Mononuclear cell (primary cell): ENCODE measurements around the gene VWA5B1. TPM values are rescaled to one million over a fixed set of nuclear protein-coding genes. Genes with fewer than 3 reads are reported as not detected.

Experiments
- H3K27me3 ChIP-seq: 2 replicates; pipeline ENCODE4 v1.6.0; 2011; ENCODE audit warnings: low read length, control low read depth; ENCODE audit not compliant: insufficient read depth
- H3K4me1 ChIP-seq: 2 replicates; pipeline ENCODE4 v1.5.1; 2011; ENCODE audit warnings: mild to moderate bottlenecking, low read length, control low read depth; ENCODE audit not compliant: insufficient read depth
- H3K4me3 ChIP-seq: 2 replicates; pipeline ENCODE4 v1.5.1; 2011; ENCODE audit warnings: mild to moderate bottlenecking, low read length, moderate library complexity
- H3K9me3 ChIP-seq: 2 replicates; pipeline ENCODE4 v1.5.1; 2011; ENCODE audit warnings: low read depth, mild to moderate bottlenecking, control low read depth, low read length
- total RNA-seq: library from RNA; depleted of rRNA; stranded (reverse); fragments of >200 nt; gene quantifications from one replicate; pipeline ENCODE4 v1.2.3, GENCODE V29; 2012

The VWA5B1 gene
- total RNA-seq, 1 donor = not detected

GRCh38 chr1:20322825-20323612, 32.3 kb downstream of the VWA5B1 start:
- H3K4me1 ChIP-seq = no peaks in the 10 kb centered on the region
- no peak overlapping the region for H3K4me3 ChIP-seq
- no peaks in the 10 kb centered on the region for H3K9me3 ChIP-seq
- H3K27me3 ChIP-seq = no peaks in the 10 kb centered on the region

- H3K4me3 ChIP-seq = no peak overlapping the region
- H3K4me1 ChIP-seq = no peaks in the 10 kb centered on the region
- H3K9me3 ChIP-seq = no peaks in the 10 kb centered on the region
- no peaks in the 10 kb centered on the region for H3K27me3 ChIP-seq
Observed at GRCh38 chr1:20323613-20323920, 32.9 kb downstream of the VWA5B1 start.

- Histone ChIP-seq H3K9me3 (no peaks in the 10 kb centered on the region), H3K27me3 (no peaks in the 10 kb centered on the region), H3K4me3 (no peak overlapping the region), H3K4me1 (no peaks in the 10 kb centered on the region)
Observed at GRCh38 chr1:20324704-20325406, 34.2 kb downstream of the VWA5B1 start.

- no peak overlapping the region for H3K4me3 ChIP-seq
- no peaks in the 10 kb centered on the region for H3K9me3 ChIP-seq
- no peaks in the 10 kb centered on the region for H3K4me1 ChIP-seq
- H3K27me3 ChIP-seq = no peaks in the 10 kb centered on the region
Observed at GRCh38 chr1:20325407-20325843, 34.8 kb downstream of the VWA5B1 start.

GRCh38 chr1:20325844-20326420, 35.3 kb downstream of the VWA5B1 start:
- Histone ChIP-seq H3K4me3 (no peak overlapping the region), H3K27me3 (no peaks in the 10 kb centered on the region), H3K9me3 (no peaks in the 10 kb centered on the region), H3K4me1 (no peaks in the 10 kb centered on the region)

- Histone ChIP-seq H3K4me3 (no peak overlapping the region), H3K4me1 (no peaks in the 10 kb centered on the region), H3K27me3 (no peaks in the 10 kb centered on the region), H3K9me3 (no peaks in the 10 kb centered on the region)
Observed at GRCh38 chr1:20327467-20327866, 36.8 kb downstream of the VWA5B1 start.

GRCh38 chr1:20328201-20328600, 37.5 kb downstream of the VWA5B1 start:
- Histone ChIP-seq H3K4me3 (no peak overlapping the region), H3K9me3 (no peaks in the 10 kb centered on the region), H3K4me1 (no peaks in the 10 kb centered on the region), H3K27me3 (no peaks in the 10 kb centered on the region)

- no peaks in the 10 kb centered on the region for H3K27me3 ChIP-seq
- H3K4me3 ChIP-seq = no peak overlapping the region
- H3K4me1 ChIP-seq = no peaks in the 10 kb centered on the region
- no peaks in the 10 kb centered on the region for H3K9me3 ChIP-seq
Observed at GRCh38 chr1:20329793-20330542, 39.3 kb downstream of the VWA5B1 start.

- no peaks in the 10 kb centered on the region for H3K9me3 ChIP-seq
- no peak overlapping the region for H3K4me3 ChIP-seq
- no peaks in the 10 kb centered on the region for H3K4me1 ChIP-seq
- H3K27me3 ChIP-seq = no peaks in the 10 kb centered on the region
Observed at GRCh38 chr1:20334103-20334502, 43.4 kb downstream of the VWA5B1 start.

- Histone ChIP-seq H3K4me1 (no peaks in the 10 kb centered on the region), H3K27me3 (no peaks in the 10 kb centered on the region), H3K9me3 (no peaks in the 10 kb centered on the region), H3K4me3 (no peak overlapping the region)
Observed at GRCh38 chr1:20336105-20336605, 45.5 kb downstream of the VWA5B1 start.

GRCh38 chr1:20337581-20337980, 46.9 kb downstream of the VWA5B1 start:
- H3K4me3 ChIP-seq = no peak overlapping the region
- H3K9me3 ChIP-seq = no peaks in the 10 kb centered on the region
- no peaks in the 10 kb centered on the region for H3K4me1 ChIP-seq
- H3K27me3 ChIP-seq = no peaks in the 10 kb centered on the region

- Histone ChIP-seq H3K9me3 (no peaks in the 10 kb centered on the region), H3K27me3 (peaks cover 8% of the 10 kb centered on the region), H3K4me3 (no peak overlapping the region), H3K4me1 (no peaks in the 10 kb centered on the region)
Observed at GRCh38 chr1:20339811-20340457, 49.3 kb downstream of the VWA5B1 start.

- no peak overlapping the region for H3K4me3 ChIP-seq
- H3K4me1 ChIP-seq = no peaks in the 10 kb centered on the region
- no peaks in the 10 kb centered on the region for H3K9me3 ChIP-seq
- H3K27me3 ChIP-seq = peaks cover 8% of the 10 kb centered on the region
Observed at GRCh38 chr1:20342294-20343148, 51.8 kb downstream of the VWA5B1 start.
